Coronary artery (tissue), 2 donors: Measurements from ENCODE around the gene KCNMB2.

Experiments
- DNase-seq: peaks from one replicate; pipeline ENCODE4 v3.0.0-alpha.2; 2017; ENCODE audit warnings: low spot score
- H3K27ac ChIP-seq, 2 donors: fragments of 200-600 bp; sonication (generic); one replicate each; pipeline ENCODE4 v1.5.1; 2016 to 2019
- H3K4me3 ChIP-seq: fragments of 200-600 bp; sonication (generic); 2 replicates; pipeline ENCODE4 v1.5.1; 2016; ENCODE audit warnings: mild to moderate bottlenecking, moderate library complexity
- TF ChIP-seq, protein P1 (sequence below): fragments of 200-600 bp; sonication (generic); IDR thresholded peaks from one replicate; pipeline ENCODE4 v1.5.1; 2019; ENCODE audit warnings: antibody characterized with exemption

The KCNMB2 gene

GRCh38 chr3:178777718-178778411, 241.6 kb downstream of the KCNMB2 start:
- Histone ChIP-seq H3K27ac (no peak overlapping the region), H3K4me3 (no peak overlapping the region)
- TF ChIP-seq, protein P1, sequence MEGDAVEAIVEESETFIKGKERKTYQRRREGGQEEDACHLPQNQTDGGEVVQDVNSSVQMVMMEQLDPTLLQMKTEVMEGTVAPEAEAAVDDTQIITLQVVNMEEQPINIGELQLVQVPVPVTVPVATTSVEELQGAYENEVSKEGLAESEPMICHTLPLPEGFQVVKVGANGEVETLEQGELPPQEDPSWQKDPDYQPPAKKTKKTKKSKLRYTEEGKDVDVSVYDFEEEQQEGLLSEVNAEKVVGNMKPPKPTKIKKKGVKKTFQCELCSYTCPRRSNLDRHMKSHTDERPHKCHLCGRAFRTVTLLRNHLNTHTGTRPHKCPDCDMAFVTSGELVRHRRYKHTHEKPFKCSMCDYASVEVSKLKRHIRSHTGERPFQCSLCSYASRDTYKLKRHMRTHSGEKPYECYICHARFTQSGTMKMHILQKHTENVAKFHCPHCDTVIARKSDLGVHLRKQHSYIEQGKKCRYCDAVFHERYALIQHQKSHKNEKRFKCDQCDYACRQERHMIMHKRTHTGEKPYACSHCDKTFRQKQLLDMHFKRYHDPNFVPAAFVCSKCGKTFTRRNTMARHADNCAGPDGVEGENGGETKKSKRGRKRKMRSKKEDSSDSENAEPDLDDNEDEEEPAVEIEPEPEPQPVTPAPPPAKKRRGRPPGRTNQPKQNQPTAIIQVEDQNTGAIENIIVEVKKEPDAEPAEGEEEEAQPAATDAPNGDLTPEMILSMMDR = no peak
- DNase-seq = no peak

DNA sequence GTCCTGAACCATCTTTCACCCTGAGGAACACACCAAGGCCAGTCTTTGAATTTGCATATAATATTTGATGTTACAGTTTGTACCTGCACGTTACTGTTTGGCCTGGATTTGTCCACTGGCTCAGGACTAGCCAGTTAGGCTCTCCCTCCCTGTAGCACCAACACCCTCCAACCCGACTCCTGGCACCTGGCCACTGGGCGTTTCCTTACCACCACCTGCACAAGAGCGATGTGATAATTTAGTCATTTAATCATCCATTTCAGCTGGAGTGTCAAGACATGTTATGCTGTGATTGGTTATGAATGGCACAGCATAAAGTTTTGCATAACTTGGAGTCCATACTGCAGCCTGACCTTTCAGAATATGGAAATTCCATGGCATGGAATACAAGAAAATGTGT, 242.4 kb downstream of the KCNMB2 start:
- Histone ChIP-seq H3K27ac (no peak overlapping the region), H3K4me3 (no peak overlapping the region)
- TF ChIP-seq, protein P1 = no peak
- no peak for DNase-seq

DNA sequence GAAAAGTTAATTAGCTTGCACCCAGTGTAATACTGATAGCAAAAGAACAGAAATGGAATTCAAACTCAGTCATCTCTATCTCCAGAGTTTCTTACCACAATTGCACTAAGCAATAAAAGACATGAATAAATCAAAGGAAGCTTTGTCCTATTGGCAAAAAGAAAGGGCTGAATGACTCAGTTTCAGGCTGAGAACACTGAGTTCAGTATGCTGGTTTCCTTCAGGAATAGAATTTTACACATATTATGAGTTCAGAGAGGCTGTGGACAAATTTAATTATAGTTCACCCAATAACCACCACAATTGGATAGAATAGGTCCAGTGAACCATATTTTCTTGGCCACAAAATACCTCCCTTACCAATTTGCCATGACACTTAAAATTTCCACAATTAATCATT, 249.7 kb downstream of the KCNMB2 start:
- H3K27ac ChIP-seq = no peak overlapping the region
- DNase-seq = no peak
- TF ChIP-seq, protein P1 = no peak
- no peak overlapping the region for H3K4me3 ChIP-seq

DNA sequence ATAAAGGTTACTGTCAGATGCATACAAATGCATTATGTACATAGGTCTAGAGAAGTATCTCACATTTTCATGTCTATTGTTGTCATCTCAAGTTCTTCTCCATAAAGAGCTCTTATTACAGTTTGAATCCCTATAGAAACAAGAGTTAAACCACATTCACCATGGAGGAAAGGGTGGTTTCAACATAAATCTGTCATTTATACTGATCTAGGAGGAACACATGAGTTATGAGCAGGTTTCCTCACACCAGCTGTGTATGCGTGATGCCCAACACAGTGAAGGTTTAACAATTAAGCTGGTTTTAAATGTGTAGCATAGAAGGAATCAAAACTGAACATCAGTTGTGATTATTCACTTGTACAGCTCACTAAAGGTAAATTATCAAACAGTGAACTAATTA, 251.7 kb downstream of the KCNMB2 start:
- Histone ChIP-seq H3K27ac (no peak overlapping the region), H3K4me3 (no peak overlapping the region)
- TF ChIP-seq, protein P1 = no peak
- DNase-seq = no peak

- TF ChIP-seq, protein P1 = no peak
Measured at GRCh38 chr3:178794711-178795110, 258.5 kb downstream of the KCNMB2 start.

DNA sequence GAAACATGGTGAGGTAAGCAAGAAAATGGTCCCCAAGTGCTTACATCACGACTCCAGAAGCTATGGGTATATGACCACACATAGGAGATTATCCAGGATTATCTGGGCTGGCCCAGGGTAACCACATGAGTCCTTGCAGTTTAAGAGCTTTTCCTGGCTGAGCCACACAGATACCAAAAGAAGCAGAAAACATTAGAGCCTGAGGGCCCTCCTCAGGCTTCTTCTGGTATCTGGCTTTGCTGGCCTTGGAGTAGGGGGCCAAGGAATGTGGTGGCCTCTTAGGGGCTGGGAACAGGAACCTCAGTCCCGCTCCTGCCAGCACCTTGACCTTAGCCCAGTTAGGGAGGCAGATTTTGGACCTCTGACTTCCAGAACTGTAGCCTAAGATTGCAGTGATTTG, 259.1 kb downstream of the KCNMB2 start:
- Histone ChIP-seq H3K4me3 (no peak overlapping the region), H3K27ac (no peak overlapping the region)
- no peak for DNase-seq
- TF ChIP-seq, protein P1 = no peak

More at GRCh38 chr3:178794711-178795110, 258.5 kb downstream of the KCNMB2 start:
- no peak for DNase-seq
- Histone ChIP-seq H3K27ac (no peak overlapping the region), H3K4me3 (no peak overlapping the region)

DNA sequence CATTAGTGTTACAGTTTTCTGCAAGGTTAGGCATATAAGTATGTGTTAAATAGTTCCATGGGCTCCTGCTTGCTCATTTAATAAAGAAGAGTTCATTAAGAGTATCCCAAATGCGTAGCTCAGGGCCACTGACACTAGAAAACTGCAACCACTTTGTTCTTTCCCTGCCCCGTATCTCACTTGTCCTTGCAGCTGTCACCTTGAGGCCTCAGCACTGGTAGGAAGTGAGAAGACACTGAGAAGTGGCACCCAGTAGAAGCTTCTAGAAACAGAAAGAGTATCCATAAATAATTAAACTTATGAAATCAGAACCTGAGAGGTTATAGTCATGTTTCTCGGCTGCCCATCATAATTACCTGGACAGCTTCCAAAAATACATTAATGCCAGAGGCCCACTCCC, 266.0 kb downstream of the KCNMB2 start:
- Histone ChIP-seq H3K27ac (no peak overlapping the region), H3K4me3 (no peak overlapping the region)
- TF ChIP-seq, protein P1 = no peak
- DNase-seq = no peak
